PC-3 (cell line): ENCODE results near the gene ACOT2.

ENCODE experiments used
- CTCF ChIP-seq: fragments of 300-600 bp; sonication (generic); conservative IDR thresholded peaks from 2 replicates; pipeline ENCODE4 v1.5.1; 2017; ENCODE audit warnings: antibody characterized with exemption, low read depth, mild to moderate bottlenecking, low read length
- EZH2 ChIP-seq: fragments of 300-600 bp; sonication (generic); IDR thresholded peaks from one replicate; pipeline ENCODE4 v1.6.1; 2017; ENCODE audit warnings: antibody characterized with exemption, mild to moderate bottlenecking, low read length; ENCODE audit not compliant: unreplicated experiment
- EZH2phosphoT487 ChIP-seq: fragments of 300-600 bp; sonication (generic); IDR thresholded peaks from 2 replicates; pipeline ENCODE4 v1.6.1; 2018; ENCODE audit warnings: mild to moderate bottlenecking, antibody characterized with exemption, low read length, borderline replicate concordance

GRCh38 chr14:73591690-73592449, 22.9 kb downstream of the ACOT2 start, which contains the start of gene ACOT4:
- TF ChIP-seq CTCF (0 out of 2 replicates have a peak, but pooled peaks have one; percentile 10), EZH2 (no peak), EZH2phosphoT487 (peak; percentile 98)
